A549 (cell line): ENCODE results near the gene XYLB.

Experiments
- EP300 ChIP-seq, 2 experiments: fragments of >200 bp; sonication (Bioruptor Twin); formaldehyde crosslinking; IDR thresholded peaks; 2 replicates in 1 of 2; 3 replicates in 1 of 2; pipeline ENCODE4 v1.6.1; 2016 to 2017
- FOSL2 ChIP-seq, 2 experiments: fragments of 450-650 bp in 1 of 2; fragments of >200 bp in 1 of 2; sonication (Bioruptor Twin) in 1 of 2; formaldehyde crosslinking; IDR thresholded peaks; 2 replicates each; pipeline versions ENCODE4 v1.5.0 to v1.6.1; 2016 to 2020; ENCODE audit warnings: mild to moderate bottlenecking in 1 of 2, moderate library complexity in 1 of 2
- MAZ ChIP-seq: fragments of 150-350 bp; IDR thresholded peaks from 2 replicates; pipeline ENCODE4 v1.6.1; 2014; ENCODE audit warnings: antibody characterized with exemption, low read depth, low read length, borderline replicate concordance
- RARB ChIP-seq: fragments of 250-450 bp; sonication (Bioruptor Pico); IDR thresholded peaks from 2 replicates; pipeline ENCODE4 v1.8.0; 2021; ENCODE audit warnings: mild to moderate bottlenecking, moderate library complexity
- RCOR1 ChIP-seq: fragments of 150-350 bp; IDR thresholded peaks from 2 replicates; pipeline ENCODE4 v1.6.1; 2014; ENCODE audit warnings: antibody characterized with exemption, low read length, low read depth
- RNF2 ChIP-seq: fragments of 200-600 bp; sonication (generic); IDR thresholded peaks from 2 replicates; pipeline ENCODE4 v1.6.1; 2016; ENCODE audit warnings: low read depth, mild to moderate bottlenecking, antibody characterized with exemption, moderate library complexity, borderline replicate concordance
- TF ChIP-seq, protein P1 (sequence below): fragments of >200 bp; sonication (Bioruptor Twin); formaldehyde crosslinking; IDR thresholded peaks from 3 replicates; pipeline ENCODE4 v1.5.1; 2016

DNA sequence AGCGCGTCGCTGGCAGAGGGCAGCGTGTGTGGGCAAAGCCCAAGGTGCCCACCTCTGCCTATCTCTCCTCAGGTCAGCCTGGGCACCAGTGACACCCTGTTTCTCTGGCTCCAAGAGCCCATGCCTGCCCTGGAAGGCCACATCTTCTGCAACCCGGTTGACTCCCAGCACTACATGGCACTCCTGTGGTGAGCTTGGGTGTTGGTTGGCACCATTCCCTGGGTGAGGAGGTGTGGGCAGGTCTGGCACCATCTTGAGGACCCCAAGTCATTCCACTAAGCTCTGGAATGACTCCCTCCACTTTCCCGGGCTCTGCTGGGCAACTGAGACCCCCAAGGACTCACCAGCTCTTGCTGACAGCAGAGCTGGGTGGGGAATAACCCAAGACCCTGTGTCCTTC is 28.5 kb downstream of the XYLB start:
- TF ChIP-seq, protein P1, sequence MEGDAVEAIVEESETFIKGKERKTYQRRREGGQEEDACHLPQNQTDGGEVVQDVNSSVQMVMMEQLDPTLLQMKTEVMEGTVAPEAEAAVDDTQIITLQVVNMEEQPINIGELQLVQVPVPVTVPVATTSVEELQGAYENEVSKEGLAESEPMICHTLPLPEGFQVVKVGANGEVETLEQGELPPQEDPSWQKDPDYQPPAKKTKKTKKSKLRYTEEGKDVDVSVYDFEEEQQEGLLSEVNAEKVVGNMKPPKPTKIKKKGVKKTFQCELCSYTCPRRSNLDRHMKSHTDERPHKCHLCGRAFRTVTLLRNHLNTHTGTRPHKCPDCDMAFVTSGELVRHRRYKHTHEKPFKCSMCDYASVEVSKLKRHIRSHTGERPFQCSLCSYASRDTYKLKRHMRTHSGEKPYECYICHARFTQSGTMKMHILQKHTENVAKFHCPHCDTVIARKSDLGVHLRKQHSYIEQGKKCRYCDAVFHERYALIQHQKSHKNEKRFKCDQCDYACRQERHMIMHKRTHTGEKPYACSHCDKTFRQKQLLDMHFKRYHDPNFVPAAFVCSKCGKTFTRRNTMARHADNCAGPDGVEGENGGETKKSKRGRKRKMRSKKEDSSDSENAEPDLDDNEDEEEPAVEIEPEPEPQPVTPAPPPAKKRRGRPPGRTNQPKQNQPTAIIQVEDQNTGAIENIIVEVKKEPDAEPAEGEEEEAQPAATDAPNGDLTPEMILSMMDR, result no peak
- TF ChIP-seq RCOR1 (no peak), MAZ (no peak), RARB (CRISPR knock-in tag) (no peak), EP300 (IDR thresholded peaks at IDR 0.05) (no peak), RNF2 (no peak), FOSL2 (IDR thresholded peaks at IDR 0.05) (no peak), FOSL2 (CRISPR knock-in tag; IDR thresholded peaks at IDR 0.05) (no peak)
